Testis (tissue), 3 donors: ENCODE measurements around the gene CORO2B. TPM values are rescaled to one million over a fixed set of nuclear protein-coding genes. Genes with fewer than 3 reads are reported as not detected.
A peak's percentile ranks its signal among the peaks of the same experiment; 100 is the strongest.
"Not testable (repeated sequence)": the region's sequence is repeated elsewhere in the genome, so short reads cannot be mapped to it uniquely, and the experiment has no call there.

ENCODE experiments used
- DNase-seq: peaks from one replicate; pipeline ENCODE4 v3.0.0-alpha.2; 2019
- H3K27ac ChIP-seq, 2 donors: fragments of 200-600 bp; sonication (generic); one replicate each; pipeline ENCODE4 v1.5.1; 2019
- H3K27me3 ChIP-seq: fragments of 200-600 bp; sonication (generic); one replicate; pipeline ENCODE4 v1.5.1; 2019
- H3K36me3 ChIP-seq: fragments of 200-600 bp; sonication (generic); one replicate; pipeline ENCODE4 v1.5.1; 2017; ENCODE audit warnings: low read depth; ENCODE audit errors: missing control alignments
- H3K4me1 ChIP-seq: fragments of 200-600 bp; sonication (generic); one replicate; pipeline ENCODE4 v1.5.1; 2019
- H3K4me3 ChIP-seq, 2 donors: fragments of 200-600 bp; sonication (generic); one replicate each; pipeline ENCODE4 v1.5.1; 2017 to 2019
- H3K9me3 ChIP-seq: fragments of 200-600 bp; sonication (generic); one replicate; pipeline ENCODE4 v1.5.1; 2017
- CTCF ChIP-seq, 3 experiments: fragments of 450-650 bp in 2 of 3; fragments of 200-600 bp in 1 of 3; sonication (generic) in 1 of 3; IDR thresholded peaks; one replicate each; pipeline ENCODE4 v1.5.1; 2016 to 2019; ENCODE audit warnings: antibody characterized with exemption in 3 of 3, mild to moderate bottlenecking in 2 of 3, moderate library complexity in 1 of 3
- POLR2A ChIP-seq: fragments of 450-650 bp; IDR thresholded peaks from one replicate; pipeline ENCODE4 v1.6.1; 2017; ENCODE audit warnings: antibody characterized with exemption, mild to moderate bottlenecking, moderate library complexity
- WGBS, 2 donors: methylation state at CpG; one replicate each; pipeline ENCODE4 v1.1.5; 2018; 5-methylcytosine and 5-hydroxymethylcytosine counted together
- intact Hi-C: fragments of 100-400 bp; cut with DNase I; formaldehyde crosslinking; loops from one replicate; pipeline ENCODE4 v1.15.1; 2023; ENCODE audit warnings: low total_unique reads
- polyA plus RNA-seq: library from polyadenylated mRNA; stranded (reverse); fragments of 350-450 nt; fragmentation: Illumina TruSeq; extraction: RNeasy Lipid Tissue Mini Kit (QIAGEN cat#74804); gene quantifications from one replicate; pipeline ENCODE4 v1.2.3, GENCODE V29; 2014; ENCODE audit warnings: low read depth, low replicate concordance; ENCODE audit not compliant: insufficient read depth
- total RNA-seq, 2 donors: library from RNA; depleted of rRNA; stranded (reverse); fragments of >200 nt; gene quantifications; one replicate each; pipeline ENCODE4 v1.2.3, GENCODE V29; 2016

The CORO2B gene
- total and polyA plus RNA-seq, 3 donors from 2014 or later, result 1.4 to 4.3 (median 2.2) TPM

- Histone ChIP-seq H3K4me3 (no peak overlapping the region), H3K27ac (no peak overlapping the region), H3K36me3 (no peaks in the 10 kb centered on the region), H3K27me3 (no peaks in the 10 kb centered on the region), H3K4me1 (no peaks in the 10 kb centered on the region), H3K9me3 (no peaks in the 10 kb centered on the region)
- DNase-seq, result no peak
- 91 to 100% methylated on average over 1 to 3 of the region's 3 CpGs for WGBS, 2 donors
- intact Hi-C loops, result loop anchor here (10.0 kb wide), 1 partner anchor 197 kb away; no protein-coding TSS in a partner anchor
- TF ChIP-seq POLR2A (no peak), CTCF (IDR thresholded peaks at IDR 0.05) (no peak)
These were observed 99.2 kb downstream of the CORO2B start for GRCh38 chr15:68677996-68678395.

GRCh38 chr15:68678746-68679145, 100.0 kb downstream of the CORO2B start:
- H3K36me3 ChIP-seq, result no peaks in the 10 kb centered on the region
- H3K27me3 ChIP-seq, result no peaks in the 10 kb centered on the region
- DNase-seq, result no peak
- no peak overlapping the region for H3K27ac ChIP-seq
- WGBS, 2 donors, result 95 to 97% methylated on average over 3 to 5 of the region's 5 CpGs
- H3K4me1 ChIP-seq, result no peaks in the 10 kb centered on the region
- H3K9me3 ChIP-seq, result no peaks in the 10 kb centered on the region
- TF ChIP-seq POLR2A (no peak), CTCF (IDR thresholded peaks at IDR 0.05) (no peak)
- H3K4me3 ChIP-seq, result no peak overlapping the region
- intact Hi-C loops, result loop anchor here (10.0 kb wide), 1 partner anchor 196 kb away; no protein-coding TSS in a partner anchor

- no peak for DNase-seq
- intact Hi-C loops, result loop anchor here (10.0 kb wide), 1 partner anchor 196 kb away; no protein-coding TSS in a partner anchor
- Histone ChIP-seq H3K4me1 (no peaks in the 10 kb centered on the region), H3K27me3 (no peaks in the 10 kb centered on the region), H3K9me3 (no peaks in the 10 kb centered on the region), H3K27ac (no peak overlapping the region), H3K4me3 (no peak overlapping the region), H3K36me3 (no peaks in the 10 kb centered on the region)
- no peak for TF ChIP-seq POLR2A
- 86 to 98% methylated on average over 3 of the region's 3 CpGs for WGBS, 2 donors
These were observed 100.4 kb downstream of the CORO2B start for GRCh38 chr15:68679161-68679560.

- intact Hi-C loops, result loop anchor here (10.0 kb wide), 1 partner anchor 195 kb away; no protein-coding TSS in a partner anchor
- Histone ChIP-seq H3K36me3 (no peaks in the 10 kb centered on the region), H3K4me1 (no peaks in the 10 kb centered on the region), H3K9me3 (no peaks in the 10 kb centered on the region), H3K27me3 (no peaks in the 10 kb centered on the region), H3K27ac (no peak overlapping the region), H3K4me3 (no peak overlapping the region)
- 90% methylated on average over 4 of the region's 4 CpGs; no CpG with 5 or more reads in 1 of the 2 donors for WGBS, 2 donors
- peak; percentile 70 for DNase-seq
- no peak for TF ChIP-seq POLR2A
- no peak for TF ChIP-seq CTCF (IDR thresholded peaks at IDR 0.05)
These were observed 101.2 kb downstream of the CORO2B start for GRCh38 chr15:68679961-68680371.

- H3K9me3 ChIP-seq, H3K4me3 ChIP-seq, H3K4me1 ChIP-seq, H3K27ac ChIP-seq, H3K36me3 ChIP-seq, H3K27me3 ChIP-seq, intact Hi-C loops, DNase-seq: not testable (repeated sequence)
- WGBS, 2 donors, result 90 to 93% methylated on average over 10 of the region's 10 CpGs
These were observed 102.0 kb downstream of the CORO2B start for GRCh38 chr15:68680756-68681155.

- intact Hi-C loops, result no loop called here
- Histone ChIP-seq H3K9me3 (no peaks in the 10 kb centered on the region), H3K4me1 (no peaks in the 10 kb centered on the region), H3K36me3 (no peaks in the 10 kb centered on the region), H3K27me3 (no peaks in the 10 kb centered on the region), H3K4me3 (no peak overlapping the region), H3K27ac (no peak overlapping the region)
- TF ChIP-seq POLR2A (no peak), CTCF (IDR thresholded peaks at IDR 0.05) (no peak)
- no peak for DNase-seq
- WGBS, 2 donors, result 76 to 100% methylated on average over 2 of the region's 2 CpGs
These were observed 103.0 kb downstream of the CORO2B start for GRCh38 chr15:68681836-68682235.
